ENCODE data around the gene ITGA8. TPM values are rescaled to one million over a fixed set of nuclear protein-coding genes. Genes with fewer than 3 reads are reported as not detected.

ITGA8 gene
- total RNA-seq, 1 experiment from 2014 or later, result not detected

DNA sequence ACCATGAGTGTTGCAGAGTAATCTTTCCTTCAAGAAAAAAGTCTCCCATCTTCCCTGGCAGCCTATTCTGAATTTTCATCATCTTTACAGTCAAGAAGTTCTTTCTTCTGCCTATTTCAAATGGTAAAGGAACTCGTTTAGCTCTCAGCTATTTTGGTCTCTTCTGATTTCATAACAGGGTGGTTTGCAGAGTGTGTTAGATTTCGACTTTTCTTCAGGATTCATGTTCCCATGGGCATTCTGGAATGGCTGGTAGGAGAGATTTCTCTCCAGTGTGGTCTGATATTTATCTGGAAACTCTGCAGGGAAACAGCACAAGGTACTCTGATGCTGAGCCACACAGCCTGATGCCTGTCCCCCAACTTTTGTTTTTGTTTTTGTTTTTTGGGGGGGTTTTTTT, 237.6 kb downstream of the ITGA8 start:
- no peak overlapping the region for H3K27ac ChIP-seq (ENCODE audit: low read depth, low read length, poor library complexity, severe bottlenecking)
- TF ChIP-seq EZH2 (IDR thresholded peaks at IDR 0.05; ENCODE audit: borderline replicate concordance, low read depth, low read length, poor library complexity, severe bottlenecking), result no peak
- TF ChIP-seq, protein P1, sequence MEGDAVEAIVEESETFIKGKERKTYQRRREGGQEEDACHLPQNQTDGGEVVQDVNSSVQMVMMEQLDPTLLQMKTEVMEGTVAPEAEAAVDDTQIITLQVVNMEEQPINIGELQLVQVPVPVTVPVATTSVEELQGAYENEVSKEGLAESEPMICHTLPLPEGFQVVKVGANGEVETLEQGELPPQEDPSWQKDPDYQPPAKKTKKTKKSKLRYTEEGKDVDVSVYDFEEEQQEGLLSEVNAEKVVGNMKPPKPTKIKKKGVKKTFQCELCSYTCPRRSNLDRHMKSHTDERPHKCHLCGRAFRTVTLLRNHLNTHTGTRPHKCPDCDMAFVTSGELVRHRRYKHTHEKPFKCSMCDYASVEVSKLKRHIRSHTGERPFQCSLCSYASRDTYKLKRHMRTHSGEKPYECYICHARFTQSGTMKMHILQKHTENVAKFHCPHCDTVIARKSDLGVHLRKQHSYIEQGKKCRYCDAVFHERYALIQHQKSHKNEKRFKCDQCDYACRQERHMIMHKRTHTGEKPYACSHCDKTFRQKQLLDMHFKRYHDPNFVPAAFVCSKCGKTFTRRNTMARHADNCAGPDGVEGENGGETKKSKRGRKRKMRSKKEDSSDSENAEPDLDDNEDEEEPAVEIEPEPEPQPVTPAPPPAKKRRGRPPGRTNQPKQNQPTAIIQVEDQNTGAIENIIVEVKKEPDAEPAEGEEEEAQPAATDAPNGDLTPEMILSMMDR (conservative IDR thresholded peaks at IDR 0.05; ENCODE audit: low read depth, low read length), result no peak
- no peaks in the 10 kb centered on the region for H3K4me1 ChIP-seq (ENCODE audit: insufficient read depth, low read length, poor library complexity, severe bottlenecking)
- no peaks in the 10 kb centered on the region for H3K9me3 ChIP-seq (ENCODE audit: low read depth, low read length, poor library complexity, severe bottlenecking)
- CTCF ChIA-PET, result no interaction called here
- POLR2A ChIA-PET (ENCODE audit: low non-redundant PET), result no interaction called here
- H3K4me3 ChIP-seq (ENCODE audit: low read depth, low read length, poor library complexity, severe bottlenecking), result no peak overlapping the region
- BruUV-seq (replicated peaks), result no TSS peak
- H3K36me3 ChIP-seq (ENCODE audit: insufficient read depth, low read length, poor library complexity, severe bottlenecking), result no peaks in the 10 kb centered on the region
- intact Hi-C loops (cut with micrococcal nuclease; ENCODE audit: unreplicated experiment), result no loop called here
- DNase-seq (ENCODE audit: low spot score), result no peak
- H3K27me3 ChIP-seq (replicated peaks; ENCODE audit: insufficient read depth, low read depth, low read length, poor library complexity), result peaks cover 11% of the 10 kb centered on the region

DNA sequence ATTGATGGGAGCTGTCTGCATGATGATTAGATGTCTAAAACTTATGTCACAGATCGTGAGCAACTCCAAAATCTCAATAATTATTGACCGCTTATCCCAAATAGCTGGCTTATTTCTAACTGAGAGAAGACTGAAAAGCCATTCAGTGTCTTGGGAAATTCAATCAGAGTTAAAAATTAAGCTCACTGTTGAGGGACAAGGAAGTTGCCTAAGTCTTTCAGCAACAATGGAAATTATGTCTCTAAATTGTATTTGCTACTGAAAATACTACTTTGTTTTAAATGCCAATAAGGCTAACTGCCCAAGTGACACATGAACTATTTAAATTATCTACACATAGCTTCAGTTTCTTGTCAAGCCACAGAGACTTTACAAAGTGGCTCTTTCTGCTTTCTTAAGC, 240.8 kb downstream of the ITGA8 start:
- BruUV-seq (replicated peaks), result no TSS peak
- ChIA-PET POLR2A (ENCODE audit: low non-redundant PET) (no interaction called here), CTCF (interaction anchor here (0.5 kb wide), 1 partner anchor 189 kb away, joined by 3 read pairs; no protein-coding TSS in a partner anchor)

DNA sequence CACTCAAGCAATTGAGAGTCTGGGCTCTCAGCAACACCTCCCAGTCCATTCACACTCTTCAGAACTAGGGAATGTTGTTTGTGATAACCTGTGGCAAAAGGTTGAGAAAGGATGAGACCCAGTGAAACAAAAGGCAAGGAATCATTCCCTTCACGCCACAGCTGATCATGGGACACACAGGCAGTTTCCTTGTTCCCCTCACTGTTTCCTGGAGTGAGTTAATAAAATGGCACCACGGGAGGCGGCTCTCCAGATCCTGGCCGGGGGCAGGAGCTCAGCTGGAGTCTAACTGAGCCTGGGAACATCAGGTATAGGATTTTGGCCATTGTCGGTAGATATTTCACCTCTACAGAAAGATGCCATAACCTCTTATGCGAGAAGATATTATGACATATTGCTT, 241.3 kb downstream of the ITGA8 start:
- Histone ChIP-seq H3K36me3 (ENCODE audit: insufficient read depth, low read length, poor library complexity, severe bottlenecking) (no peaks in the 10 kb centered on the region), H3K27ac (ENCODE audit: low read depth, low read length, poor library complexity, severe bottlenecking) (no peak overlapping the region), H3K9me3 (ENCODE audit: low read depth, low read length, poor library complexity, severe bottlenecking) (no peaks in the 10 kb centered on the region), H3K27me3 (replicated peaks; ENCODE audit: insufficient read depth, low read depth, low read length, poor library complexity) (peaks cover 14% of the 10 kb centered on the region), H3K4me3 (ENCODE audit: low read depth, low read length, poor library complexity, severe bottlenecking) (no peak overlapping the region), H3K4me1 (ENCODE audit: insufficient read depth, low read length, poor library complexity, severe bottlenecking) (no peaks in the 10 kb centered on the region)
- no peak for DNase-seq (ENCODE audit: low spot score)
- TF ChIP-seq, protein P1 (conservative IDR thresholded peaks at IDR 0.05; ENCODE audit: low read depth, low read length), result no peak
- TF ChIP-seq EZH2 (IDR thresholded peaks at IDR 0.05; ENCODE audit: borderline replicate concordance, low read depth, low read length, poor library complexity, severe bottlenecking), result no peak
- ChIA-PET CTCF (interaction anchor here (0.5 kb wide), 1 partner anchor 188 kb away, joined by 3 read pairs; no protein-coding TSS in a partner anchor), POLR2A (ENCODE audit: low non-redundant PET) (no interaction called here)
- intact Hi-C loops (cut with micrococcal nuclease; ENCODE audit: unreplicated experiment), result no loop called here
- no TSS peak for BruUV-seq (replicated peaks)

More for the DNA sequence above, 240.8 kb downstream of the ITGA8 start:
- TF ChIP-seq, protein P1 (conservative IDR thresholded peaks at IDR 0.05; ENCODE audit: low read depth, low read length), result no peak
- no peak for TF ChIP-seq EZH2 (IDR thresholded peaks at IDR 0.05; ENCODE audit: borderline replicate concordance, low read depth, low read length, poor library complexity, severe bottlenecking)
- no peak for DNase-seq (ENCODE audit: low spot score)
- no peaks in the 10 kb centered on the region for H3K4me1 ChIP-seq (ENCODE audit: insufficient read depth, low read length, poor library complexity, severe bottlenecking)
- H3K27me3 ChIP-seq (replicated peaks; ENCODE audit: insufficient read depth, low read depth, low read length, poor library complexity), result peaks cover 11% of the 10 kb centered on the region
- no peak overlapping the region for H3K27ac ChIP-seq (ENCODE audit: low read depth, low read length, poor library complexity, severe bottlenecking)
- no peaks in the 10 kb centered on the region for H3K36me3 ChIP-seq (ENCODE audit: insufficient read depth, low read length, poor library complexity, severe bottlenecking)
- no peaks in the 10 kb centered on the region for H3K9me3 ChIP-seq (ENCODE audit: low read depth, low read length, poor library complexity, severe bottlenecking)
- no peak overlapping the region for H3K4me3 ChIP-seq (ENCODE audit: low read depth, low read length, poor library complexity, severe bottlenecking)
- intact Hi-C loops (cut with micrococcal nuclease; ENCODE audit: unreplicated experiment), result no loop called here
